Measurements from ENCODE around the gene SEMA5B.

- TF ChIP-seq EZH2 (IDR thresholded peaks at IDR 0.05; ENCODE audit: low read length): no peak
- TF ChIP-seq CTCF (optimal IDR thresholded peaks at IDR 0.05 in 1 of 3, IDR thresholded peaks at IDR 0.05 in 1 of 3, conservative IDR thresholded peaks at IDR 0.05 in 1 of 3; ENCODE audit: extremely low read depth in 1 of 3, insufficient read depth in 2 of 3, low read length in 3 of 3): no peak
Observed at GRCh38 chr3:122956693-122957455, 70.7 kb downstream of the SEMA5B start.
